Heart left ventricle (tissue), 13 donors: Measurements from ENCODE around the gene SYNE3.

Experiments used
- CTCF ChIP-seq, 12 donors: fragments of 200-600 bp; sonication (generic) in 4 of 12; IDR thresholded peaks; one replicate each; pipeline versions ENCODE4 v1.5.0 to v1.8.0; 2018 to 2022; ENCODE audit warnings: antibody characterized with exemption in 12 of 12, mild to moderate bottlenecking in 5 of 12
- POLR2A ChIP-seq, 2 donors: fragments of 450-650 bp; IDR thresholded peaks; one replicate each; pipeline ENCODE4 v1.6.1; 2017; ENCODE audit warnings: antibody characterized with exemption in 2 of 2, mild to moderate bottlenecking in 2 of 2, moderate library complexity in 2 of 2
- donor health status: ischemic (EF 13 %, LVEDD 7.1; RV severe dilation, severe dysfunction).
- donor health status: DM: no; HTN: yes; CAD: no.
- donor health status: DM: no; HTN: no; CAD: no.
- donor health status: ischemic (EF 25% LVEDD 6.9; RV normal size, moderate dysfunction).
- donor health status: ischemic (EF 25% LVEDD 5.7; RV mildly dilated, moderate dysfunction).
- donor health status: ischemic (EF 35%, LVEDD 5.7; RV mildly dilated, moderate dysfunction).
- donor health status: nonischemic (EF 11% LVEDD 7.7; RV severe dilation, severe dysfunction).
- donor health status: DM: yes; HTN: yes; CAD: no.
- donor health status: PGD.
- donor health status: ischemic (EF 29% LVEDD 5.4; RV normal size, mild dysfunction).
- donor health status: nonischemic (EF 23%, LVEDD 6.1; RV moderate dilation, normal function).

GRCh38 chr14:95498622-95499353 is 17.7 kb downstream of the SYNE3 start:
- TF ChIP-seq CTCF (IDR thresholded peaks at IDR 0.05) (no peak), POLR2A (IDR thresholded peaks at IDR 0.05) (no peak)
